Activated naive CD4-positive, alpha-beta T cell (primary cell): Measurements from ENCODE around the gene TECTB.

ENCODE experiments used
- DNase-seq, 4 experiments: peaks; one replicate each; lab custom pipeline; 2025; lab: John Stamatoyannopoulos, UW

The TECTB gene

DNA sequence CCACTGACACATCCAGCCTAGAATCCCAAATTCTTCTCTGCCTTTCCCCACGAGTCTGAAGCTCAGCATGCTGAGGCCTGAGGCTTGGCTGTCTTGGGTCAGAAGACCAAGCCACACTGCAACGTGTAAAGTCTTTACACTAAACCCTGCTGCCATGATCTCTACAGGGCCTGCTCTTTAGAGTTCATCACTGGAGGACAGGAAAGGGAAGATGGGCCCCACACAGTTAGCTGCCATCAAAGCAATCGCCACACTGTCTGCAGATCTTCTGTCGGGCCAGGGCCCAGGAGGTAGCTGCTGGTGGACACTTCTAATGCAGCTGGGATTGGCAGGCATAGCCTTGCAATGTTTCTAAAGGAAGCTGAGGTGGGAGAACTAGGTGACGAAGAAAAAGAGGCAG is 8.4 kb upstream of the TECTB start:
- no peak for DNase-seq

- no peak for DNase-seq
These were observed 7.5 kb upstream of the TECTB start for GRCh38 chr10:112275512-112276245.

GRCh38 chr10:112278871-112279270 is 4.3 kb upstream of the TECTB start:
- DNase-seq = no peak

DNA sequence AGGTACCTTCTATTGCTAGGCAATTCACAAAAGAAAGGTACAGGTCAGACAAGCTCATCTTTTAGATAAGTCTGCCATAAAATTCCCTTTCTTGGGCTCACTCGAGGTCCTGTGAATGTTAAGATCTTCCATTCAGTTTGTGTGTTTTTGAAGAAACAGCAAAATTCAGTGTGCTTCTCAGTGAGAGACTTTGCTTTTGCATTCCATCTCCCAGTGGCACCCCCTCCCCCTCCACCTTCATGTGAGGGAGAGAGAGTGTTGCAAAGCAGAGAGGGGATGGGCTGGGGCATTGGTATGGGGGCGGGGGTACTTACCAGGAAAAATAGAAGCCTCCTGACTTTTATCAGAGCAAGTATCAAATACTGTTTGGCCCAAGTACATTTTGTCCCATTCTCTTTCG is 3.8 kb upstream of the TECTB start:
- DNase-seq = no peak

DNA sequence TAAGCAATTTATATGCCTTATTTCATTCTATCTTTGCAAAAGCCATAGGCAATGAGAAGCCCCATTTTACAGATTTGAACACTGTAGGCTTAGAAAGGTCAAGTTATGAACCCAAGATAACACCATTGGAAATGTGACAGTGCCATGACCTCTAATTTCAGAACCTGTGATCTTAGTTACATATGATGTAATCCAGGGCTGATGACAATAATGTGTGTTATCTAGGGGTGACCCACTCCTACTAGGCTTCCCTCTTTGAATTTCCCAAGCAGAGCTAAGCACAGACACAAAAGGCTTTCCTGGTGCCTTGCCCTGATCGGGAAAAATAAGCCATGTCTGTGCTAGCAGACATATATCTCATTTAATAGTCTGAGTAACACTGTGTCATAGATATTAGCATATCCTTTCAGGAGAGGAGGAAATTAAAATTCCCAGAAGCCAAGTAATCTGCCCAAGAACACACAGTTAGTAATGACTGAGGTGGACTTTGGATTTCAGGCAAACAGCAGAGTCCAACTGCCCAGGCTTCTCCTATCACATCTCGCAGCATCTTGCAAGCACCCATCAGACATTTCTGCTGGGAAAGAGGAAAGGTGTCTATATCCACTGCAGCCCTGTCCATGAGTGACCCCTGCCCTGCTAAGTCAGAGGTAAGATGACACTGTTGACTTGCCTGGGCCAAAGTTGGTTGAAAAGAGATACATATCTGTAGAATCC is 2.8 kb upstream of the TECTB start:
- DNase-seq = no peak

DNA sequence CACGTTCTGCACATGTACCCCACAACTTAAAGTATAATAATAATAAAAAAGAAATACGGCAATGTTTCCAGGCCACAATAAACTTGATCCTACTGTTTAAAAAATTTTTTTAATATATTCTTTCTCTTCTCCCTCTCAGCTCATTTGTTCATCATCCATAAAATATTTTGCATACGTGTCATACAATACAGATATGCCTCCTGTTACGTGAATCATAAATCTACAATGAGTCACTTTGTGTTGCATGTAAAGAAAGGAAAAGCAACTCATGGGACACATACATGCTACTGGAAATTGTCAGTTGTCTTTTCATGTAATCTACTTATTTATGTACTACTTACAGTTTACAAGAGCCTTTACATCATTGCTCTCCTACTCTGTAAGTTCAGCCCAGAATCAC is 1.1 kb upstream of the TECTB start:
- no peak for DNase-seq

DNA sequence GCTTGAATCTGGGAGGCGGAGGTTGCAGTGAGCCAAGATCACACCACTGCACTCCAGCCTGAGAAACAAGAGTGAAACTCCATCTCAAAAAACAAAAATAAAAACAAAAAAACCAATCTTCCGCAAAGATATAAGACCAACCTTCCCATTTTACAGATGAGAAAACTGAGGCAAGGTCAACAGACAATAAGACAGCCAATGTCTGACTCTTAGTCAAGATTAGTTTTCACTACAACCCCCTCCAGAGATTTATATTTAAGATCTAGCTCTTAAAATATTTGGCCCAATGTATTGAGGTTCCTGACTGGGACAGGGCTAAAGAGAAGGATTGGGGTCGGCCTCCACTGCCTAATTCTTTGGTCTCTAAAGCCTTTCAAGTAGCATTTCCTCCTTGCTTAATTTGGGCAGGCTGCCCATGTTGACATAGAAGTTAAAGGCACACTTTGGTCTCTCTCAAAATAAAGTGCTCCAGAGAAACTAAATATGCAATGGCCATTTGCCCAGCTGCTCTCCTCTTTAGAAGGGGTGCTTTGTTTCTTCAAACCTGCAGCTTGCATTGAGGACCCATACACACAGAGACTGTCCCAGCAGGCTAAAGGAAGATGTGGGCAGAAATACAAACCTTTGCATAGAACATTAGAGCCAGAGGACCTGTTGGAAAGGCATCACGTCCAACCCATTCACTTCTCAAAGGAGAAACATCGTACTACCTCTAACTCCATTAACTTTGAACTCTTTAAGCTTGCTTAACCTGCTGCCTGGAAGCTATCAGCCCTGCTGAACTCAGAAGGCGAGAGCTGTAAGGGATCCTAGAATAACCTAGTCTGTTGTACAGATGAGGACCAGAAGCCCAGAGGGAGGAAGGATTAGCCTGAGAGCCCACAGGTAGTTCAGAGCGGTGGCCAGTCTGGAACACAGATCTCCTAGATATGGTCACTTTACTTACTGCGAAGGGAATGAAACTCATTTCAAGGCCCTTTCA is 3.9 kb downstream of the TECTB start:
- no peak for DNase-seq

DNA sequence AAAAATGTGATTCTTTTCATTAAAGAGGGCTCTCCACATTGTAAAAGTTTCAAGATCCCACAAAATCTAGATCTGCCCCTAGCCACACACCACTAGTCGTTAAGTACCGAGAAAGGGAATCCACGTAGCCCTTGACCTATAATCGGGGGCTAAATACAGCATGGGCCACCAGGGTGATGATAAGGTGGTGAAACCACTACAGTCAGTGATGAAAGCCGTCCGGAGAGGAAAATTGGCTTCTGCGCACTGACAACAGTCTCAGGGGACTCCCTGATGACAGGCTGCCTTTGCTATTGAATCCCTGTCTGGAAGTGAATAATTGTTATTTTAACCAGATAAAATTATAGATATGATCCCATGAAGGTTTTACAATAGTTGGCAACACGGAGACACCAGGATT is 4.6 kb downstream of the TECTB start:
- no peak for DNase-seq

GRCh38 chr10:112288486-112288885 is 5.3 kb downstream of the TECTB start:
- DNase-seq = no peak

DNA sequence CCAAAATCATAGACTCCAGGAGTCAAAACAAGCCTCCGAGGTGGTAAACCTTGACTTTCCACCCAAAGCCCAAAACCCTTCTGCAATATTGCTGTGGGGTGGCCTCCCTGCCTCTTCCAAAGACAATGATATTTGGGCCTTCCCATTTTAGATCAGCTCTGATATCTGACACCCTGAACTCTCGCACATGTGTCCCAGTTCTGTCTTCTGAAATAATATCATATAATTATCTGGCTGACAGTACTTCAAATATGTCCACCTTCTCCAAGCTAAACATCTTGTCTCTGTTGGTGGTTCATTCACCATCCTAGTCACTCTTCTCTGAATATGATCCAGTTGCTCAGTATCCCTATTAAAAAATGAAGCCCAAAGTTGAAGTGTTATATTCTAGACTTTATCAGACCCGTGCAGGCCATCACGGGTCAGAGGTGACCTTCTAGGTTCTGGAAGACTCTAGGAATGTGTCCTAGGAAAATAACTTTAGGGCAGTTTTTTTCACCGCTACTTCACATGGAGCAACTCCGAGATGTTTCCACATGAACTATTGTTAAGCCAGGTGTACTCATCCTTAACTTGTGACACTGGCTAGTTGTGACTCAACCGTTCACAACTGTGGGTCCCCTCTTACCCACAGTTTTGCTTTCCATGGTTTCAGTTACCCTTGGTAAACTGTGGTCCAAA is 6.3 kb downstream of the TECTB start:
- DNase-seq = no peak

GRCh38 chr10:112290054-112290373 is 6.8 kb downstream of the TECTB start:
- DNase-seq = no peak

DNA sequence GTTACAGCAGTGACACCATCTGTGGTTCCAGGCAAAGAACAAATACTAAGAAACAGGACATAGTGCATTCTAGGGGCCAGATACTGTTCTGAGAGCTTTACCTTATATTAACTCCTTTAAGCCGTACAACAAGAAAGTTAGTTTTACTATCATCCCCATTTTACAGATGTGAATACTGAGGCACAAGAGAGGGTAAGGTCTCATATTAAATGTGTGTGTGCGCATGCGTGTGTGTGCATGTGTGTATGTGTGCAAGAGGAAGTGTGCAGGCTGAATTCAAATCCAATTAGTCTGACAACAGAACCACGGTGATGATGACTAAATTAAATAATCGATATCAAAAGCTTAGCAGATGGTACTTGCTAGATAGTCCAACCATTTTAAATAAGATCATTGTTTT is 11.0 kb downstream of the TECTB start:
- DNase-seq = no peak

DNA sequence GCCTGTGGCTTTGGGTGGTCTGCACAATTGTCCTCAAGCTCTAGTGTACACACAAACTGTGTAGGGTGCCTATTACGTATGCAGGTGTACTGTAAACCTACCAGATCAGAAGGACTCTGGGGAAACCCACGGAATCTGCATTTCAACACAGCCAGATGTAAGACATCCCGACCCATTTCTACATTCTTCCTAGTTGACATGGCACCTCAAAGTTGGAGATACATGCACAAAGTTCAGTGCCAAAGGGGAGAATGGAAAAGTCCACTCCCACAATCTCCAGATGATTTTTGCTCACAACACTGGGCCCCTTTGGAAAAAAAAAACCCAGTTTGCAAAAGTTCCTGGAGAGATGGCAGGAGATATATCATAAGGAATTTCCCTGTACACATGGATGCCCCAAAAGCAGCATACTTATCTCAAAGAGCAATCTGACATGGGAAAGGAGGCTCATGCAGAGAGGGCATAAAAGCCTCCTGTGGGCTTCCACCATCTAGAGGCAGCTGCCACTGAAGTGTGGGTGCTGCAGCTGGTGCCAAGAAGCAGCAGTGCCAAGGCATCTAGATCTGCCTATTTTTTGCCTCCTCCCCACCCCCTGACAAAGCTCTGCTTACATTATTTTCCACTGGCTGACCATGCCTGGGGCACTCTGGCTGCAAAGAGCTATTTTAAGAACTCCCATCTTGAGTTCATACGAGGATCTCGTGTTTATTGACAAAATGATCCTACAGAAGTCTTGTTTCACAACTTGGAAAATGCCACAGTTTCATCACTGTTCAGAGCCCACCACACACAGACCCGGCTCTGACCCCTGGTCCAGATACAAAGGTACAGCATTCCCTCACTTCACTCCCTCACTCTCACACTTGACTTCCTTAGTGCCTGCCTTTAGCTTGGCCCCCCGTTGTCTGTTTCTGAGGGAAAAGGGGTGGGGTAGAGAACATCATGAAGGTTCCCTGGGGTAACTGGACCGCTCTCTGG is 12.9 kb downstream of the TECTB start:
- DNase-seq = no peak

DNA sequence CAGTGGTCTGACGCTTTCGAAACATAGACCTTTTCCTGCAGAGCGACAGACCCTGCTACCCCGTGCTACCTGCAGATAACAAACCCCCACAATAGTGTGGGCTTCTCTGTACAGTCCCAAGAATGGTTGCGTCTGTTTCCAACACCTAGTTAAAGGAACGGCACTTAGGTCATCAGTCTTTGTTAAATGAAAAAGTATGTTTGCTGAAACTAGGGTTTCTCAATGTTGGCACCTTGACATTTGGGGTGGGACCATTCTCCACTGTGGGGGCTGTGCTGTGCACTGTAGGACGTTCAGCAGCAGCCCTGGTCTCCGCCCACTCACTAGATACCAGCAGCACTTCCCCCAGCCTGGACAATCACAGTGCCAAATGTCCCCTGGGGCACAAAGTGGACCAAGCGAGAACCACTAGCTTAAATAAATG is 13.7 kb downstream of the TECTB start:
- DNase-seq = no peak

- DNase-seq = no peak
These were observed 15.4 kb downstream of the TECTB start for GRCh38 chr10:112298581-112298980.

DNA sequence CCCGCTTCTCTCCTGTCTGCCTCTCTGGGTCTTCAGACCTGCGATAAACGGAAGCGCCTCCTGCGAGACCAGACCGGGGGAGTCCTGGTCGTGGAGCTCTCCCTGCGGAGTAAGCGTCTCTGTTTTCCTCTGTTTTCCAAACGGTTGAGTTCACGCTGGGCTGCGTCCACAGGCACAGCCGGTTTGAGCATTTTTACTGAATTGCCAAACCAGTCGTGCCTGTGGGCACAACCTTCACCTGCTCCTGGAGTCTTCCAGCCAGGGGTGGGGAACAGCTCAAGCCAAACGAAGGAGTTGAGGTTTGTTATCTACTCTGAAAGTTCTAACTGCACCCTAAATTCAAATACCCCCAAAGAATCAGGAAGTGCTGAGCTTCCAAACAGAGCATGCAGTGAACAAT is 16.3 kb downstream of the TECTB start:
- no peak for DNase-seq

GRCh38 chr10:112302335-112302734 is 19.1 kb downstream of the TECTB start:
- no peak for DNase-seq

DNA sequence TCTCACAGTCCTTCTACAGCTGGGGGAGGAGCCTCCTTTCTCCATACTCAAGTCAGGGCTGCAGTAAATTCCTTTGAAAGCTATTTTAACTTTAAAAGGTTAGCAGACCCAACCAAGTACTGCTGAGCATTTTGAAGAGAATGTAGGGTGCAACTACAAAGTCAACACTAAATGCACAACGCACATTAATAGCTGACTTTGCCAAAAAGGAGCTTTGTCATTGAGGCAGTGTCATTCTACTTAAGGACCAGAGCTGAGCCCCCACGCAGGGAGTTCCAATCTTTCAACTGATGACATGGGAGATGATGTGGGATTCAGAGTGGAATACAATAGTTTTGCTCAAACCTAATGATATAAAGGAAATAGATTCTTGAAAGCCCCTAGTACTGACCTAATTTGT is 20.3 kb downstream of the TECTB start:
- DNase-seq = no peak

DNA sequence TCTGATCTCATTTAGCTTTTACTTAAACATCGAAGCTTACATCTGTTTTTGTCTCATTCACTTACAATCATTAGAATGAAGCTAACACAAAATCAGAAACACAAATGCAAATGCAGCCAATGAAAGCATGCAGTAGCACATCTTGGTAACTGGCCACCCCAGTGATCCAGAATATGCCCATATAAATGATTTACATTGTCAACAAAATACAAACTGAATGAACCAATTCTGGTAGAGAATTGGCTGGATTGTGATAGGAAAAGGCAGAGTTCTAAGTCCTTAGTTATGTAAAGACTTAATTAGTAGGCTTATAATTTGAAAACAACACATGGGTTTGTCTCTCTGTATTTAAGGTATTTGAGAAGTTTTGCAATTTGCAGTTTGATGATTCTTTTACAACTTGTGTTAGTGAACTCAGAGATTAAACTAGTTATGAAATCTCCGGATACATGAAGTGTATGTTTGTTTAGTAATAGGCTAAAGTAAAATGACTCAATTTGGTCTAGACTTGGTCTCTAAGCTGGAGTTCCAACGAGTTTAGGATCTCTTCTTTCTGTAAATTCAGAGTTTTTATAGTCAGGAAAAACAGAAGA is 21.2 kb downstream of the TECTB start:
- DNase-seq = no peak

DNA sequence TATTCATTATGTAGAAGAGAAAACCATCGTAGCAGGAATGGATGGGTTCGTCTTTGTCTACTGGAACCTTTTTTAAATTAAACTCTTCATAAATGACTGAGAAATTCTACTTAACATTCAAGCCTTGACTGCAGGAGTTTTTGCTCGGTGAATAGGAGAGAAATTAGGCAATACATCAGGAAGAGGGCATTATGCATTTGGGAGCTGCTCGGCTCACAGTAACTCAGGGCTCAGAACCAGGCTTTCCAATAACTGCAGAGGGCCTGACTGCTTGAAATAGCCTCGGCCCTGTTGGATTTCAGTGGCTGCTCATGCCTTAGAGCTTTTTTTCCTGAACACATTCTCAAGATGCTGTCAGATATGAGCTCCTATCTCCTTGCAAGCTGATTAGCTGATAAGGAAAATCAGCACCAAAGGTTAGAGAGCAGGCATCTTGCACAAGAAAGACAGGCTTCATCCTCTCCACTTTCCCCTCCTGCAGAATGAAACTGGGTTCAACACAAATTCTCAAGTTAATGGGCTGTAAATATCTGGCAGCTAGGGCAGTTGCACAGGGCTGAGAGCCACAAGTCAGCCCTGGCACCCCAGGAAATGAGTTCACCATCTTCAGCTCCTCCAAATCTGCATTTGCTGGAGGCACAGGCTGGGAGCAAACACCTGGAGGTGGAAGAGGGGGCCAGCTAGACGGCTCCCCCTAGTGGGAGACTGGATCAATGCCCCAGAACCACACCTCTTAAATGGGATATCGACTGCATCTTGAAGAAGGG is 24.3 kb downstream of the TECTB start:
- DNase-seq = no peak
